ENCODE measurements around the gene GUF1.
"Not testable (repeated sequence)": the region's sequence is repeated elsewhere in the genome, so short reads cannot be mapped to it uniquely, and the experiment has no call there.

GUF1 gene

DNA sequence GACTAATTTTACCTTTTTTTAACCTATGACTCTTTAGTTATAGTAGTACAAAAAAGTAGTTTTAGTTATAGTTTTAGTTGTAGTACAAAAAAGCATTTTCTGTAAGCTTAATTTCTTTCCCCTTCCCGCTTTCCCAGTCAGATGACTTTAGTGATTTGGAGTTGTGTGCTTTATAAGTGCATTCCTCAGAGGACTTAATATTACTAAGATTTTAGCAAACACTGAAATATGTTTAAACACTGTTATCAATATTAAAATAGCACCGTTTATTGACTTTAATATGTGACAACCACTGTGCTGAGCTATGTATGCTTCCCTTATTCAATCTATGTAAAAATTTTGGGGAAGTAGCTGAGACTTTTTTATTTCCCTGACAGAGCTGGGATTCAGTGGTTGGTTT is 22.8 kb downstream of the GUF1 start:
- no peak for DNase-seq (ENCODE audit: low read depth in 2 of 2)

DNA sequence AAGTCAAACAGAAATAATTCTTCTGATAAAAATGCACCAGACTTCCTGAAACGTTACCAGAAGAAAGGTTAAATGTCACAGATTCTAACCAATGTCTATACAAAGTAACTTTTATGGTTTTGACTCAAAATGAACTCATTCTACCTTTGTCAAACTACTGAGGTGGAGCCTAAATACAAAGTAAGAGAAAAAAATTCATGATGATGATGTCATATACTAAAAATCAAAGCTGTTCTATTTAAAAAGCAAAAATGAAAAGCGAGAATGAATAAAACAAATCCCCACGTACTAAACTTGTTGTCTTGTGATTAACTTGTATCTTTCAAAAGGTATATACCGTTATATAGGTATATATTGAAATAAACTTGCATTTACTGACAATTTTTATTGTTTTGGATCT is 26.5 kb downstream of the GUF1 start:
- no peak for DNase-seq (ENCODE audit: low read depth in 2 of 2)

DNA sequence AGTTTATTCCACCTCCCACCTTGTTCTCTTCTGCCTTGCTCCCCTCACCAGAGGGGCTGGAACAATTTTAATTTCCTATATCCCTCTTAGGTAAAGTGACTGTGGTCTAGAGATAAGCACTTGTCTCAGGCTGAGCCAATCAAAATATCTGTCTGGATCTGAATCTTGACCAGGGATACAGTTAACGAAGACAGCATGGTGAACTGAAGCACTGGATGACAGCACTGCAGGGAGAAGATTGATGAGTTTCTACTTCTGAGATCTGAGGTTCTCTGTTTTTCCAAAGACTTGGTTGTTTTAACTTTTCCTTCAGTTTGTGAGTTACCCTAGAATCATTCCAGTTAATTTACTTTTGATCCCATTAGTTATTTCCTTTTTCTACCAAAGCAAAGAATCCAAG is 34.9 kb downstream of the GUF1 start:
- no peak for DNase-seq (ENCODE audit: low read depth in 2 of 2)

DNA sequence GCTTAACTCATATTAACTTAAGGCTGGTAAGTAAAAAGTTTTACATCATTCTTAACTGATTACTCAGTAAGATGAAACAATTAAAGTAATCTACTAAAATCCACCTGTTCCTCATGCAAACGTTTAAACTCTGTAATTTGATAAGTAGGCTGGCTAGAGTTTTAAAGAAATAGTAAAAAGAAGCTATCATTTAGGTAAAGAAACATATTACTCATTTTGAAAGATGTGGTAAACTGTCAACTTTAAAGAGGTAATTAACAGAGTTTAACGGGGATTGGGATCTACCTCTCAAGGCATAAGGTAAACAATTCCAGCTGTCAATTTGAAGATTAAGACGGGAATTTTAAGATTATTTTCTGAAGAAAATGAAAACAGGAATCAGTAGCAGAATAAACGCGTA is 38.4 kb downstream of the GUF1 start:
- DNase-seq (ENCODE audit: low read depth in 2 of 2) = no peak

DNA sequence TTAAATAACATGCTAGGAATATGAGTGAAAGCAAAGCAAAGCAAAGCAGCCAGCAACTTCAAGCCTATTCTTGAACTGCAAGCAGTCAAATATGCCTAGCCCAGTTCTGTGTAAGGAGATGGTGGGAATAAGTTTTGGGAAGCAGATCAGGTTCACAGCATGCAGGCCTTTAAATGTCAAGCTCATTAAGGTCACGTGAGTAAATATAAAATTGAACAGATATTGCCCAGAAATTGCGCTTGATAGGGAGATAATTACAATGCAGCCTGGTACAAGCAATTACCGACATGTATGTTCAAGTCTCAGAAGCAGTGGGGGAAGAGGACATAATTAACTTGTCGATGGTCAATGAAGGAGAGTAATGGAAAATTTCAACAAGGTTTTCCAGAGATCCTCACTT is 42.2 kb downstream of the GUF1 start:
- no peak for DNase-seq (ENCODE audit: low read depth in 2 of 2)

DNA sequence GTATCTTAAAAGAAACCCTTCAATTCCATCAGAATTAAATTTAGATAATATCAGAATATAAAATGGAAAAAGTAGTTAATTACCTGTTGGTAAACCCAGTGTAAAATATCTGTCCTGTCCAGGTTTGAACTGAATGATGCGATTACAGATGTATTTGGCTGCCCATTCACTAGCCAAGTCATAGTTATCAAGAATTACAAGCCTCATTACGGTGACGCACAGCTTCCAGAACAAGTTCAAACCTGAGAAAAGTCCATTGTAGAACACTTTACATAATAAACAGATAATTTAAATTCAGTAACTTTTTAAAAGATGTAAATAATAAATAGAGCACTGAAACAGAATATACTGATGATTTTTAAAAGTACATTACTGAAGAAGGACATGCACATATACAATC is 43.8 kb downstream of the GUF1 start:
- no peak for DNase-seq (ENCODE audit: low read depth in 2 of 2)

DNA sequence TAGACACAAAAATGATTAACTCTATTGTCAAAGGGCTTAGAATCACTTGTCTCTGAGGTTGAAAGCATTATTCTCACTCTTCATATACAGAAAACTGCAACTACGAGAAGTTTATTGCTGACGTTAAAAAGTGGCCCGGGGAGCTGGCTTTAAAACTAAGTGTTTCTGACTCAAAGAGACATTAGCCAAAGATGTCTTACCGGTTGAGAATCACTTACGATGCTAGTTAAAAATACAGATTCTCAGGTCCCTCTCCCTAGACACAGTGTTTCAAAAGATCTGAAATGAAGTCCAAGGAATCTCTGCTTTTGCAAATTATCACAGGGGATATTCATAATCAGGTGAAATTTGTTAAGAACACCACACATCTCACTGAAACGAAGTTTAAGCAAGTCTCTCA is 46.9 kb downstream of the GUF1 start:
- DNase-seq (ENCODE audit: low read depth in 2 of 2) = no peak

DNA sequence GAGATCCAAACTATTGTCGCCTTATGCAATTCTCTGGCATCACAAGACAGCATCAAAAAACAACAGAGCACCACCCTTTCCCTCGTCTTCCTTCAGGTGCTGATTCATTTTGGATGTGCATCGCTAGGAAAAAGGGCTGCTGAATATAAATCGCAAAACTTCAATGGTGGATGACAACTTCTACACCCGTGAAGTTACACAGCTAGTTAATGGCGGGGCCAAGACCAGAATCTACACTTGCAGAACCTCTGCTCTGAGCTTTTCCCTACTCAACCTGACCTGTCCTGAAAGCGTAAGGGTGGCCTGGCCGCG is 47.5 kb downstream of the GUF1 start:
- no peak for DNase-seq (ENCODE audit: low read depth in 2 of 2)

DNA sequence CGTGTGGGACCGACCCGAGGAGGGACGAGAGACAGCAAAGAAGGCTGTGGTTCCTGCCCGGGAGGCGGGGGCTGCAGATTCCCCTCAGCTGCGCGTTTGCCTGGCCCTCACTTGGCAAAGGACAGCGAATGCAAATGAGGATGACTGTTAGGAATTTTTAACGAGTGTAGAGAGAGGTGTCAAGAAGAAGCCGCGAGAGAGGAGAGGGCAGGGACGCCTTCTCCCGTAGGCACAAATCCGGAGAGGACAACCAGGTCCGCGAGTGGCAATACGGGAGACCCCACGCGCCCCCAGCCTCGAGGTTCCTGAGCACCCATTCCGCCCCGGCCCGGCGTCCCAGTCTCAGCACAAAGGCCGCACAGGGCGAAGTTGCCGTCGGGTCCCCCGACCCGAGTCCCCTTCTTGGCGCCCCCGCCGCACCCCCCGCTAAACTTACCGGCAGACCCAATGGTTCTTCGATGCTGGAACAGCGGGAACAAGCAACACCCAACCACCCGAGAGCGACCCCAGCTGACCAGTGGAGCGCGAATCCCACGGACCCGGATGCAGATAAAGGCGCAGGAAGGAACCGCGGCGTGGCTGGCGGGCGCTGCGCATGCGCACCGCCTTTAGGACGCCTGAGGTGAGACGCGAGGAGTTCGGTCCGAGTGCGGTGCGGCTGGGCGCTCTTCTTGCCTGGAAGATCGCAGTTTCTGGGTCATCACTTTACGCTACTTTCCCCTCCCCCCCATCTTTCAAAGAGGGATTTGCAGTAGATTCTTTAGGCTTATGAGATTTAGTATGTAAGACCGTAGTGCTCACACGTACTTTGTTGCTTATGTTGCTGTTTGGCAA is 48.0 kb downstream of the GUF1 start, which contains the start of gene GNPDA2:
Gene GNPDA2, minus strand, starts transcription at position 519 of the 834 bp plus-strand sequence. CDS start 4,349 bp downstream, outside the sequence.
- peak; percentile 65 to 75 for DNase-seq (ENCODE audit: low read depth in 2 of 2)

DNA sequence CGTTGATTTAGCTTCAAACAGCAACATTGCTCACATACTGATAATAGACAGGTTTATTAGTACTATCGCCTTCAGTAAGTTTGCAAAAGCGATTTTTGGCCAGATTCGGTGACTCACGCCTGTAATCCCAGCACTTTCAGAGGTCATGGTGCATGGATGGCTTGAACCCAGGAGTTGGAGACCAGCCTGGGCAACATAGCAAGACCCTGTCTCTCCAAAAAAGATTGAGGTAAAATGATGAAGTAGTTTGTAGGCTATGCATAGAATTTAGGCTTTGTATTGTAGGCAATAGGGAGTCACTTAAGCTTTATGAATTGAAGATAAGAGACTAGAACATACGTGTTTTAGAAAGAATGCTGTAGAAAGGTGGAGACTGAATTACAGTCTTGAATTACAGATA is 49.3 kb downstream of the GUF1 start:
- no peak for DNase-seq (ENCODE audit: low read depth in 2 of 2)

DNA sequence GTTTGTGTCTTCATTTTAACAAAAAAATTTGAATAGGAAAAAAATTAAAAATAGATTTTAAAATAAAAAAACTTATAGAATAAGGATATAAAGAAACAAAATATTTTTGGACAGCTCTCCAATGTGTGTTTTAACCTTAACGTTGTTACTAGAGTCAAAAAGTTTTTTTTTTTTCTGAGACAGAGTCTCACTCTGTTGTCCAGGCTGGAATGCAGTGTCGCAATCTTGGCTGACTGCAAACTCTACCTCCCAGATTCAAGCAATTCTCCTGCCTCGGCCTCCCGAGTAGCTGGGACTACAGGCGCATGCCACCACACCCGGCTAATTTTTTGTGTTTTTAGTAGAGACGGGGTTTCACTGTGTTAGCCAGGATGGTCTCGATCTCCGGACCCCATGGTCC is 50.5 kb downstream of the GUF1 start:
- not testable (repeated sequence) for DNase-seq (ENCODE audit: low read depth in 2 of 2)

DNA sequence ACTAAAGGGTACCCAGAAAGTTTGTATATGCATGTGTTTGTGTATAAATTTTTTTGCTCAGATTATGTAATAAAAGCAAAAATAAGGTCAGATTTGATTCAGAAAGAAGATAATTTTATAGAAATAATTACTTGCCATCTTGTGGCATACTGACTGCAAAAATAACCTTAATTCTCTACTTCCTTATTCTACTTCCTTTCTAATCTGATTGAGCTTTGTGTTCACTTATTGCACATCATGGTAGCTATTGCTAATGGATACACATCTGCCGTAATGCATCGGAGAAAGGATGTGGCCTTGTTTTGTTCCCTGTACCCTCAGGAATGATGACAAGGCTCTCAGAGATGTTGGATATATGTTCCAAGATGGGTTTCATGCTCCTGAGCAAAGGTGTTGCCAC is 58.7 kb downstream of the GUF1 start:
- no peak for DNase-seq (ENCODE audit: low read depth in 2 of 2)

DNA sequence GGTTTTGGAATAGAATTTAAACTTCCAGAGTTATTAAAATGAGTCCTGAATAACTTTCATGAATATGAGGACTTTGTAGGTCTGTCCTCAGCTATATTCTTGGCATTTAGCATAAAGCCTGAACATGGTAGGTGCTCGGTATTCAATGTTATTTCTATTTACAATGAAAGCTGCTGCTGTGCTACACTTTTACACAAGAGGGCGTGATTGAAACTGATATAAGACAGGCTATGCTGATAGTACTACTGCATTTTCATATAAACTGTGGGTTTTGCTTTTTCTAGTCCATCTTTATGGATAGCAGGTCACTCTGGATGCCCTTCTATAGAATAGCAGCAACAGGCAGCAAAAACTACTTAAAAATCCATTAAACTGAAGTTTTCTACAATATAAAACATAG is 60.4 kb downstream of the GUF1 start:
- DNase-seq (ENCODE audit: low read depth in 2 of 2) = no peak

DNA sequence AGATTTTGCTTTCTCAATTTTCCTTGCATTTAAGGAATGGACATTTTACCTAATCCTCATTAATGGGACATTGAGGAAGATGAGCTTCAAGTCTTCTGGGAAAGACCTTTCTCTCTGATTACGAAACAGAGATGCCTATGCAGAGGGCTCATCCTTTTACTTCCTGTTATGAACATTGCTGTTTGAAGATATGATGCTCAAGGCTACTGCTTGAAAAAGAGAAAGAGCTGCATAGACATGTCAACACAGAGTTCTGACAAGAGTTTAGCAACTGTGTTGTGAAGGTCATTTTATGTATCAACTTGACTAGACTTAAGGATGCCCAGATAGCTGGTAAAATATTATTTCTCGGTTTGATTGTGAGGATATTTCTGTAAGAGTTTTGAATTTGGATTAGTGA is 62.0 kb downstream of the GUF1 start:
- no peak for DNase-seq (ENCODE audit: low read depth in 2 of 2)
